Measurements from ENCODE around the gene PARD3B.

Gene PARD3B

DNA sequence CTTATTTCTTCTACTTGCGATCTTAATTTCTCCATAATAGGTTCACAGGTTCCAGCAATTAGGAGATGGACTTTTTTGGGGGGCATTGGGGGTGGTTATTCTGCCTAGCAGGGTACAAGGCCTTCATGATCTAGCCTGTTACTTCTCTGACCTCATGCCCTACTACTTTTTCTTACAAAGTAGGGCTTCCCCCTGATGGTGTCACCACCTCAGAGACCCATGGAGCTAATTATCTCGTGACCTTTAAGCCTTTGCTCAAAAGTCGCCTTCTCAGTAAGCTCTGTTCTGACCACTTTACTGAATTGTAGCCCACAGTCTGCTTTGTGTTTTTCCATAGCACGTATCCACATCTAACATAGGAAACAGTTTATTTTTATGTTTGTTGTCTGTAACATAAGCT lies 458.0 kb downstream of the PARD3B start:
- no peak for DNase-seq (ENCODE audit: low read depth in 2 of 2)

DNA sequence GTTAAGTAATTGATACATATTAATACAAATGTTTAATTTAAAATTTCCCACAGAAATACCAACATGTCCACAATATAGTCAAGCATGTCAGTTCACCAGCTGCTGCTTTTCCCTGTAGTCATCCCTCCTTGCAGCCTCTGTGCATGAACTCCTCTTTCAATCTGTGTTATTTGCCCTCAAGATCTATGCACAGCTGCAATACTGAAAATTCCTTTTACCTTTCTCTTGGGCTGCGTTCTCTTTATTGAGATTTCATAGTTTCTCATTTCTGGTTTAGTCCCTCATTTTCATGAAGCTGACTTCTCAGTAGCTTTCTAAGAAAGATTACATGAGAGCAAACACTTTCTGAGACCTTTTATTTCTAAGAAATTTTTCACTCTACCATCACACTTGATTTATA lies 464.9 kb downstream of the PARD3B start:
- no peak for DNase-seq (ENCODE audit: low read depth in 2 of 2)

DNA sequence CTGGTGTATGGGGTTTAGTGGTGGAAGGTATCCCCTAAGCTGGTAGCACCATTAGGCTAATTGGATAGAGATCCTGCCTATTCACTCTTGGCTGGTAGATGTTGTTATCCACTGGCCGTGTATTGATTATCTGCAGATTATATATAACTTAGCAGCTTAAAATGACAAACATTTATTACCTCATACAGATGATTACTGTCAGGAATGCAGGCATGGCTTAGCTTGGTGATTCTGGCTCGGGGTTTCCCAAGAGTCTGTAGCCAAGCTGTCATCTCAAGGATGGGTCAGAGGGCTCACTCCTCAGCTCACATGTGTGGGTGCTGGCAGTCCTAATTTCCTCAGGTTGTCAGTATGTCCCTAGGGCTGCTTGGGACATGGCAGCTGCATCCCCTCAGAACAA lies 465.8 kb downstream of the PARD3B start:
- DNase-seq (ENCODE audit: low read depth in 2 of 2) = no peak

DNA sequence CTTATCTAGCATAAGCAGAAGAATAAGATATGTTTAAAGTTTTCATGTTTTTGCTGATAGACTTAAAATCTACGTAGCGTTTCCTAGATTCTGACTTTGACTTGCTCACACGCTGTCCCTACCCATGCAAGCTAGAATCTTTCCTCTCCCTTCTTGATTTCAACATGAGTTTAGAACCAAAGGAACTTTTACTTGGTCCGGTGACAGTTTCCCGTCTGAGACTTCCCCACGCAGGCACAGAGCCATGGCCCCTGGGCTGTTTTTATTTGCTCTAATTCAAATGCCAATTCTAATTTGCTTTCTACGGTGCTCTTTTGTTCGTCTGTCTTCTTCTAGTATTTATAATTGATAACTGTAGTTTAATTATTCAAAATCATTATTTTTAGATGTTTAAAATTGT lies 467.7 kb downstream of the PARD3B start:
- no peak for DNase-seq (ENCODE audit: low read depth in 2 of 2)

DNA sequence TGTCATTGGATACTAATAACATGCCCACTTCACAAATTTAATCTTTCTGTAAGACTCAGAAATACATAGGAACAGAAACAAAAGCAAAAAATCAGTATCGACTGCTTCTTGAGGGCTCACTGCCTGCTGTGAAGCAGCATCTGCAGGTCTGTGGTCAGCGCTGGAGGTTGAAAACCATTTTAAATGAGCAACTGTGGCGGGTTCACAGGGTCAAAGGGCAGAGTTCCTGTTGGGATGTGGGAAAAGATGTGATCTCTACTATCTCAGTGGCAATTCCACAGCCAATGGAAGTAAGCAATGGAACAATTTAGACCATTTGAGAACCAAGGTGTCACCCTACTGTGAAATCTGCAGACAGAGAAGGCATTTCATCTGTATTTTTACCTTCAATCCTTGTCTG lies 468.3 kb downstream of the PARD3B start:
- no peak for DNase-seq (ENCODE audit: low read depth in 2 of 2)

DNA sequence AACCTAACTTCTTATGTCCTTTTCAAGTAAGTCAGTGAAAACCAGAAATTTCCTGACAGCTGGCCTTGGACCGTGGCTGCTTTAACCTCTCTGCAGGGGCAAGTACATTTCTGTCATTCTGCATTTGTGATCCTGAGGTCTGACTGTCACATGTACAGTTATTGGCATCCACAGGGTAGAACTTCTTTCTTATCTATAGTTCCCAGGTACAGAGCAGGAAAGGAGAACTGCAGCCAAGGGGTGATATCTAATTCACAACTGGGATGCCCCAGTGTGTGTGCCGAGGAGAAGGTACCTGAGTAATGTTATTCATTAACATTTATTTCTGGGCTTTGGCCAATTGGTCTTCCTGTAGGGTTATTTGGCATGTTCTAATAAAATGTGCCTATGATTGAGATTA lies 468.9 kb downstream of the PARD3B start:
- DNase-seq (ENCODE audit: low read depth in 2 of 2) = no peak

DNA sequence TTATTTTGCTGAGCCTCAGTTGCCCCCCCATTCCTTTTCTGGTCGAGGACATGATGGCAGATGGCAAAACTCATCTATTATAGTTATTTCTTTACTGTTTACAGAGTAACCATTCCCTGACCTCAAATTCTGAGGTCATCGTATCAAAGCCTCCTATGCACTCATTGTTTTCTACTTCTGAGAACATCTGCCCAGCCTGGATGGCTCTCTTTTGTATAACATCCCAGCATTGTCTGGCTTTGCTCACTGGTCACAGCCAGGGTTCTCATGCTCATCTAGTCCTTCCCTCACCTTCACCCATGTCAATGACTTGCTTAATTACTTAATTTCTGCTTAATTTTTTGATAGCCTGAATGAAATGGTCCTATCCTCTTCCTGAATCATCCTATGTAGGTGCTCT lies 472.1 kb downstream of the PARD3B start:
- DNase-seq (ENCODE audit: low read depth in 2 of 2) = no peak

DNA sequence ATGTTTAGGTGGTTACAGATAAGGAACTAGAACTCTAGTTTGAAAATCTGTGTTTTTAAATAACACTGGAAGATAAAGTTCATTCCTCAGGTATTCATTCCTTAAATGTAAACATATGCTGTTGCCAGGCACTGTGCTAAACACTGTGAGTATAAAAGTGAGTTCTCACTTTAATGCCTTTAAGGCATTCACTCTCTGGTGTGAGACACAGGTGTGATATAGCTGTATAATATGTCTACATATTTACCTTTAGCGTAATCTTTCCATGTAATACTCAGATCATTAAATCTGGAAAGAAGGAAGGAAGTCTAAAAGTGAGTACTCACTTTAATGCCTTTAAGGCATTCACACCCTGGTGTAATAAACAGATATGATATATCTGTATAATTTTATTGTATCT lies 472.6 kb downstream of the PARD3B start:
- no peak for DNase-seq (ENCODE audit: low read depth in 2 of 2)

DNA sequence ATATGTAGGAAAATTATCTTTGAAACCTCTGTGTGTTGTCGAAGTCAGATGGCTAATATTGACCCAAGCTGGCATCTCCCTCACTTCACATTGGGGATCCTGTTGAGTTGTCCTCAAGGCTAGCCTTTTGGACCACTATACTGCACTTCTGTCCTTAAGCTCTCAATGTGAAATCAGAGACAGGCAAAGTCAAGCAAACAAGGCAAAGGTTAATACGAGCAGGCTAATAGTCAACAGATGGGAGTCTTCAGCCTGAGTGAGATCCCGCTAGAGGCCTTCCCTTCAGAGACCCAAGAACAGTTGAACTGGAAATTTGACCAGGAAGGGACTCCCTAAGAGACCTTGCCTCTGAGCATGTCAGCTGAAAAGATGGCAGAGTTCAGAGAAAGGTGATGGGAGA lies 475.4 kb downstream of the PARD3B start:
- no peak for DNase-seq (ENCODE audit: low read depth in 2 of 2)

DNA sequence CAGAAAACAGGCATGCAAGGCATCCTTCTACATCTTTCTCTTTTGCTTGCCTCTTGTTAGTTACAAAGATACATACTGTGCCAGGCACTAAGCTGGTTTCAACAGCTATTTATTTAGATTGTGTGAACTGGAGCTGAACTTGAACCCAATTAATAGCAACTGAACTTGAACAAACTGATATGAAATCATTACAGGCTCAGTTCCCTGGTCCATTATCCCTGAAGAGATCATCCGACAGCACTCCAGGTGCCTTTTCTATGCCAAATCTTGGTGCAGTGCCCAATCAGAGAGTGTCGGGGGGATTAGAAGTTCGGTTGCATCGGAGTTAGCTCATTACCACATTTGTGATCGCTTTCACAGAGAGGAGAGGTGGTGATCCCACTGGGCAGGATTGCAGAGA lies 477.6 kb downstream of the PARD3B start:
- DNase-seq (ENCODE audit: low read depth in 2 of 2) = no peak

DNA sequence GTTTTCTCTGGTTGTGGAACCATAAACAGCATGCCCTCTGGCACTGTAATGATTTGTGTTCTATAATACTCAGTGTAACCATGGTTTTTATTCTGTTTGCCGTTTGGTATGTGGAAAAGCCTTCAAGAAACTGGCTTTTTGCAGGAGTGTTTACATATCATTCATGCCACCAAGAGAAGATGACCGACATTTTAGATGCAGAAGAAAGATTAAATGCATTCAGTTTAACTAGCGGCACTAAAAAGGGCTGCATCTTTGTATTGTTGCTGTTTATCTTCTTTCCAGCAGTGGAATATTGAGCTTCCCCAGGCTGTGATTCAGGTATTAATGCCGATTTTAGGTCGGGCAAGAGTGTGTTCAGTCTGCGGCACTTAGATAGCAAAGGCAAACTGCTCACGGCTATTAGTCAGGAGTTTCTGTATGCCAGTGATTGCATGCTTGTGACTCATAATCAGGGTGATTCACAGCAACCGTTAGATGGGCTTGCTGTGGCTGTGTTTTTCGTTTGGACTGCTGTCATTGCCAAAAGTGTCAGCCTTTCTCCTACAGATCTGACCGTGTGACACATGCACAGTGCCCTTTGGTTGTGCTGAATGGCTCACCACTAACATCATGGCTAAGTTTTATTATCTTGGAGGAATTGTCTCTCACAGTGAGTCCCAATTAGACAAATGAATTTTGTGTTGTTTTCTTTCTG lies 479.7 kb downstream of the PARD3B start:
- no peak for DNase-seq (ENCODE audit: low read depth in 2 of 2)

DNA sequence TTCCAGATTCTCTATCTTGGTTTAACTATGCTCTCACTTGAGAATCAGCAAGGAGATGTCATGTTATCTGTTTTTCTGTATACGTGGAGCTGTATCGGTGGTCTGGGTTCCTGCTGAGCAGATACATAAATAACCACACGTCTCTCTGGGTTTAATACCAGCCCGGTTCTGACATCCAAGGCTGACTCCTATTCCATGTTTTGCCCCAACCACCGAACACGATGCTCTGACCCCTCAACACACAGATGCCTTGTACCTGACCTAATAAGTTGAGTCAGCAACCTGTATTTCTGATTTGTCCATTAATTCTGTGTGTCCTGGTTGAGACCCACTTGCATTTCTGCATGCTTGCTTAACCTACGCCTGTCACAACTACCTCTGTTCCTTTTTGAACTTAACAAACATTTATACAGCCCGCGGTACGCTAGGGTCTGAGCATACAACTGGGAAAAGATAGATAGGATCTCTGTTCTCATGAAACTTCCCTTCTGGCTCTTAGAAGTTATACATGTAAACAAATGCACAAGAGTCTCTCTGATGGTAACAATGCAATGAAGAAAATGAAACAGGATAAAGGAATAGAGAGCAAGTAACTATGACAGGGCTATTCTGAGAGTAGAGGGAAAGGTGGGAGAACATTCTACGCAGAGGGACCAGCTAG lies 480.4 kb downstream of the PARD3B start:
- no peak for DNase-seq (ENCODE audit: low read depth in 2 of 2)

DNA sequence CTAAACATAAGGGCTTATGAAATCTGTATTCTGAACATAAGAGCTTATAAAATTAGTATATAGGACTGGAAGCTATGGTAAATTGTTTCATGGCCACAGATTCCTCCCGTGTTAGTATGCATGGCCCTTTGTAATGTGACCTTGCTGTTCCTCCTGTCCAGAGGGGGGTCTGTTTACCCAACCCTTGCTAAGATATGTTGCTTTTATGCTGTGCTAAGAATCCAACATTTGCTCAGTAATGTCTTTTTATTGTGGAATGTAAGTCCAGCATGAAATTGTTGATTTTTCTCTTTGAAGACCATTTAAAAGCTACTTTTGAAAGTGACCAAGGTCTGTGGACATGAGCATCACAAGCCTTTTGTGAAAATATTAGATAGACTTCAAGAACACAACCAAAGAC lies 485.4 kb downstream of the PARD3B start:
- no peak for DNase-seq (ENCODE audit: low read depth in 2 of 2)

DNA sequence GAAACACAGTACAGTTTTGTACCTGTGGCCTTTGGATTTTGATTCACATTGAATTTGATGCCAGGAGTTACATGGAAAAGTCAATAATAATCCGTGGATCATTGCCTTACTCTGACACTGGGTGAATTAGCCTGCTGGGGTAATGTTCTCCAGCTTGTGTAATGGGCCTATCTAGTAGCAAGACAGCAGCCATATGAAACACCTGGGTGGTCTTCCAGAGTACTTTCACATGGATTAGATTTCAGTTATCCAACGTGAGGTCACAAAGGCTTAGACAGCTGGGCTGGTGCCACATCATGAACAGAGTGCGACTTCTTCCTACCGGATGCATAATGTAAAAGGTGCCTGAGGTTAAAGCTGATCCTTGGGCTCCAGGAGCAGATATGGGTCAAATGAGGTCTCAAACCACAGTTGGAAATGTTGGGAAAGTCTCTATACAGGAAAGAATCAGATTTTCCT lies 486.8 kb downstream of the PARD3B start:
- no peak for DNase-seq (ENCODE audit: low read depth in 2 of 2)

DNA sequence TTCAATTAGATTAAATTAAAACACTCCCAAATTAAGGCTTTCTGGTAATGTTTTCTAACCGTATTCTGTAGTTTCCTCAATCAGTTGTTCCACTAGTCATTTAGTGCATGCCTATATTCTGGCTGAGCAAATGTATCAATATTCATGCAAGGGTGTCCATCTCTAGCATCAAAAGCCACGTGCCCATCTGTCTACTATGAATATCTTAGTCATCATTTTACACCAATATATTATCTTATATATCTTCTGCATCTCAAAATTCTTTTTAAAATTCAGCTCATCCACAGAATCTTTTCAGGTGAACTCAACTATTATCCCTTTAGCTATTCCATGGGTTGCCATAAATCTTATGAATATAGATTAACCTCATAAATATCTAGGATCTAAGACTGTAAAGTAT lies 488.2 kb downstream of the PARD3B start:
- DNase-seq (ENCODE audit: low read depth in 2 of 2) = no peak

DNA sequence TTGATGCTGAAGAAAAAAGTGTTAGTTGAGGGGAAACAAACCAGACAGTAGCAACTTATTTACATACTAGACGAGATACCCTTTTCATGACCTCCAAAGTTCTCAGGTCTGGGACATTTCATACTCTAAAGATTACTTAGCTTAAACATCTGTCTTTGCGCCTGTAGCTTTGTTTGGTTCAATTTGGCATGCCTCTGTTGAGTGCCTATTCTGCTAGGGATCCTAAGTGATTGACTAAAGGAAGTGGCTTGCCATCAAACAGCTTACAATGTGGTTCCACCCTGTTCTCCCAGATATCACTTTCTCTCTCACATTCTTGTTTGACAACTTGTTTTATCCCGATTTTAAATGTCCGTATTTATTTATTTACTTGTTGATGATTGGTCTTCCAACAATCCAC lies 488.8 kb downstream of the PARD3B start:
- no peak for DNase-seq (ENCODE audit: low read depth in 2 of 2)

DNA sequence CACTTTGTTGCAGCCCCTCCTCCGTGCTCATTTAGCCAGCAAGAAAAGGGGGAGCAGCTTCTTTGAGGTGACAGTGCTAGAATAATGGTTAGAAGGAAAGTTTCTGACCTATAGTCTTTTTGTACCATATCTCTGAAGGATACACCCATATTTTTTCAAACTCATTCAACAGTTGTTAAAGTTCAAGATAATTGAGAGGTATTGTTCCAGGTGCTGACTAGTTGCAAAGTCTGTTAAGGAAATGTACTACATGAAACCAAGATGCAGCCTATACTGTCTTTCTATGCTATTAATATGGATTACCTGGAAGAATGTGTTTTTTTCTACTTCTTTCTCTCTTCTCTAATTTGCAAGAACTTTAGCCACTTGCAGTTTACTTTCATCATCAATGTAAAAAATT lies 495.0 kb downstream of the PARD3B start:
- DNase-seq (ENCODE audit: low read depth in 2 of 2) = no peak

DNA sequence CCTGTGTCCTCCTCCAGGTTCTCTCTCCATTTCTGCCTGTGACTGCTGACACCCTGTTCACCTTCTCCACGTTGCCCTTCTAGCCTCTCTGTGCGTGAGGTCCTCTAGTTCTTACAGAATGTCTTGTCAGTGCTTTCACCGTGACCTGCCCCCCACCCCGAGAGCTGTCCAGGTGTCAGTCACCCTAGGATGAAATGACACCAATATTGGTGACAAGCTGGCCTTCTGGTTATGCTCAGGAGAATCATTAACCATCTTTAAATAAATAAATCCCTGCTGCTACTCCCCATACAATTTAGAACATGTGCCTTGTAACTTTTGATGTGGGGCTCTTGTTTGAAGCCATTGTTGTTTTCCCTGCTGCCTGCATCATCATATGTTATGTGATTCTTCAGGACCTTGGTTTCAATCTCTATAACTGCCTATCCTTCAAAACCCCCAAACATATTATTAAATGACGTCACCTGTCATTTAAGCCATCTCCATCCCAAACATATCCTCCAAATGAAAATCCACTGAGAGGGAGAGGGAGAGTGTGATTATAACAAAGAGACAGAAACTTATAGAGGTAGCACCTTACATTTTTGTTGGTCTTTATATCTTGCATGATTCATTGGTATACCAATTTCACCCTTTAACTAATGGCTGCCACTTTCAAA lies 496.3 kb downstream of the PARD3B start:
- DNase-seq (ENCODE audit: low read depth in 2 of 2) = no peak

DNA sequence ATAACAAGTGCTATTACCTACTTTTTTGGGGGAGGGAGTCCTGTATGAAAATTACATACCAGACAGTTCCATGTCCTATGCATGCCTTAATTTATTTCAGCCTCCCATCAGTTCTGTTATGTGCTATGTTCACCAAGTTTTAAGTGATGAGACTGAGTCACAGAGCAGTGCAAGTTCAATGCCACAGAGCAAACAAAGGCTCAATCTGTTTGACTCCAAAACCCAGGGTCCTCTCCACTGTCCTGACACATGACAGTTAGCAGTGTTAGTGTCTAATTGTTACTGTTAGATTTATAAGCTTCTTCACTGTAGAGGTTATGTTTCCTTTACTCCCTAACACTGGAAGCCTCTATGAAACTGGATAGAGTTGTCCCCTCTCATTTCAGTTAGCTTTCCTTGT lies 498.0 kb downstream of the PARD3B start:
- no peak for DNase-seq (ENCODE audit: low read depth in 2 of 2)

DNA sequence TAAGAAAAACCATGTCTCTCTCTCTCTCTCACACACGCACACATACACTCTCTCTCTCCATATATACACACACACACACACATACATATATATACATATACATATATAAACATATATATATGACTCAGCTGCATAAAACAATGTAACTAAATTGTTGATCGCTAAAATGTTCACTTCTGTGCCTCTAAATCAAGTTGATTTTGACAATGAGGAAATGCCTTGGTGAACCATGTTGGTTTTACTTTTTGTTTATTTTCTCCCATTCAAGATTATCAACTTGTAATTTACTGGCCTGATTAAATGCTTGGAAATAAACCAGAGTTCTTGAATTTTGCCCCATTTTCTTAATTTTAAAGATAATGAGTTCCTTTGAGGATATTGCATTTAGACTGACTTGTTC lies 500.4 kb downstream of the PARD3B start:
- no peak for DNase-seq (ENCODE audit: low read depth in 2 of 2)

DNA sequence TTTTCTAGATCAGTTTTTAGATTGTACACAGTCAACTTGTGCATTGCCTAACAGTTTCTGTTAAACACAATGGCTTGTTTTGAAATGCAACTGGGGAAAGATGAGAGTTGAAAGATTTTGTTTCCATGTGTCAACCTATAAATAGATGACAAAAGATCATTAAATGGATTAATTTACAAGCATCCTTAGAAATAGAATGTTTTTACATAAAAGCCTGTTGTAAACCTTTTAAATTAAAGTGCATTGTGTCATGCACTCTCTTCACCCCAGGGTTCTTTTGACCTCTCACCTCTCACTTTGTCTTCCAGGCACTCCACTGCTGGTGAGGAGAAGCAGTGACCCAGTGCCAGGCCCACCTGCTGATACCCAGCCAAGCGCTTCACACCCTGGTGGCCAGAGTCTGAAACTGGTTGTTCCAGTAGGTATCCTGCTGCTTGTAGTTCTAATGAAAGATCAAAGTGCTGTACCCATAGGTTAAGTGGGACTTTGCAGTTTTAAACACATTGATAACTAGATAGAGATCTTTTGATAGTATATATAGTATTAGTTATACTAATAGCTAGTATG lies 502.1 kb downstream of the PARD3B start:
- no peak for DNase-seq (ENCODE audit: low read depth in 2 of 2)

DNA sequence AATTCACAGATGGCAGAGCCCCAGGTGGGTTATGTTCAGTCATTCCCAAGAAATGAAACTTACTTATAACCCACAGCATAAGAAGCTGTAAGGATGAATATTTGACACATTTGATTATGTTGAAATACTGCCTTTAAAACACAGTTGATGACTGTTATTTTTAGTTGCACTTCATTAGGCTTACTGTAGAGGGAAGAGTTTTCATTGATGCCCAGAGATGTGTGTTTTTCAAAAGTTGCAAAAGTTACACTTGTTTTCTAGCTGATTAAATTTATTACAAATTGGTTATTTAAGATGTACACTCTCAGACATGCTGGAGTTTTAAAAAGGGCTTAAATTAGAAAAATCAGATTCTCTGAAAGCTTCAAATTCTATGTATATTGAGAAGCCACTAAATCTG lies 506.1 kb downstream of the PARD3B start:
- no peak for DNase-seq (ENCODE audit: low read depth in 2 of 2)

DNA sequence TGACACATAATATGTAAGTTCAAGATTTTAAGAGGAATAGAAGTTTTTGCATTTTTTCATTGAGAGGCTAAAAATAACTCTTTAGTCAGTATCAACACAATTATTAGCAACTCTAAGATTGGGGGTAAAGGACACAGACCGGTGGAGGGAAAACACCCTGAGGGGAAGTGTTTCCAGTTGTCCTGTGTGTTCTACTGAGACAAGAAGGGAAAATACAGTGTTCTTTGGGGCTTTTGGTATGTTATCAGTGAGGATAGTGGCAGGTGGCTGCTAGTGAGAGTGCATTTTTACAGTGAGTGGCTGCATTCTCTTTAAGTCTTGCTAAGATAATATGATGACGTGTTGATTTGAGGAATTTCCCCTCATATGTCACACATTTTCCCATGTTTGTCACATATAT lies 507.5 kb downstream of the PARD3B start:
- DNase-seq (ENCODE audit: low read depth in 2 of 2) = no peak
